NCI-H460 (cell line): Measurements from ENCODE around the gene LAMC3. TPM values are rescaled to one million over a fixed set of nuclear protein-coding genes. Genes with fewer than 3 reads are reported as not detected.
A peak's percentile ranks its signal among the peaks of the same experiment; 100 is the strongest.

ENCODE experiments used
- DNase-seq: peaks from one replicate; pipeline ENCODE4 v3.0.0-alpha.2; 2016; ENCODE audit warnings: low read depth; ENCODE audit errors: extremely low read depth
- polyA plus RNA-seq: library from polyadenylated mRNA; depleted of rRNA; stranded (reverse); fragments of >200 nt; gene quantifications from 2 replicates; pipeline ENCODE4 v1.2.3, GENCODE V29; 2014; cell fraction: nucleus; rRNA removed
- total RNA-seq: library from RNA; depleted of rRNA; stranded (reverse); fragments of >200 nt; shearing (Covaris generic); gene quantifications from 2 replicates; pipeline ENCODE4 v1.2.3, GENCODE V29; 2014; rRNA removed

The LAMC3 gene
- total RNA-seq: 8.9 and 9.2 TPM in 2 replicates
- 47.8 and 82.2 TPM in 2 replicates for polyA plus RNA-seq

DNA sequence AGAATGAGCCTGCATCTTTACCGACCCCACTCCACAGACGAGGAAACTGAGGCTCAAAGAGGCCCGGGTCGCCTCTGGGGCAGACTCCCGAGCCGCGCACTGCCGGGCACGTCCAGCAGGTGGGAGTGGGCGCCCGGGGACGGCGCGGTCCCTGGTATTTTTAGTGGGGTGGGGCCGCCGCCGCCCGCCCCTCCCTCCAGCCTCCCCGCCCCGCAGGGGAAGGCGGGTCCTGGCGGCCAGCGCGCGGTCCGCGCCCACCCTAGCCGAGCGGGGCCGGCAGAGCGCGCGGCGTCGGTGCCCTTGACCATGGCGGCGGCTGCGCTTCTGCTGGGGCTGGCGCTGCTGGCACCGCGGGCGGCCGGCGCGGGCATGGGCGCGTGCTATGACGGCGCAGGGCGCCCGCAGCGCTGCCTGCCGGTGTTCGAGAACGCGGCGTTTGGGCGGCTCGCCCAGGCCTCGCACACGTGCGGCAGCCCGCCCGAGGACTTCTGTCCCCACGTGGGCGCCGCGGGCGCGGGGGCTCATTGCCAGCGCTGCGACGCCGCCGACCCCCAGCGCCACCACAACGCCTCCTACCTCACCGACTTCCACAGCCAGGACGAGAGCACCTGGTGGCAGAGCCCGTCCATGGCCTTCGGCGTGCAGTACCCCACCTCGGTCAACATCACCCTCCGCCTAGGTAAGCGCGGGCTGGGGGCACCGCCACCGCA lies at the start of gene LAMC3:
Gene LAMC3 (plus strand): TSS at position 266 of the 710 bp plus-strand sequence. CDS start 41 bp downstream, at position 307.
- peak; percentile 40 for DNase-seq

GRCh38 chr9:130959809-130960334 lies 49.1 kb upstream of the LAMC3 start:
- DNase-seq: no peak

DNA sequence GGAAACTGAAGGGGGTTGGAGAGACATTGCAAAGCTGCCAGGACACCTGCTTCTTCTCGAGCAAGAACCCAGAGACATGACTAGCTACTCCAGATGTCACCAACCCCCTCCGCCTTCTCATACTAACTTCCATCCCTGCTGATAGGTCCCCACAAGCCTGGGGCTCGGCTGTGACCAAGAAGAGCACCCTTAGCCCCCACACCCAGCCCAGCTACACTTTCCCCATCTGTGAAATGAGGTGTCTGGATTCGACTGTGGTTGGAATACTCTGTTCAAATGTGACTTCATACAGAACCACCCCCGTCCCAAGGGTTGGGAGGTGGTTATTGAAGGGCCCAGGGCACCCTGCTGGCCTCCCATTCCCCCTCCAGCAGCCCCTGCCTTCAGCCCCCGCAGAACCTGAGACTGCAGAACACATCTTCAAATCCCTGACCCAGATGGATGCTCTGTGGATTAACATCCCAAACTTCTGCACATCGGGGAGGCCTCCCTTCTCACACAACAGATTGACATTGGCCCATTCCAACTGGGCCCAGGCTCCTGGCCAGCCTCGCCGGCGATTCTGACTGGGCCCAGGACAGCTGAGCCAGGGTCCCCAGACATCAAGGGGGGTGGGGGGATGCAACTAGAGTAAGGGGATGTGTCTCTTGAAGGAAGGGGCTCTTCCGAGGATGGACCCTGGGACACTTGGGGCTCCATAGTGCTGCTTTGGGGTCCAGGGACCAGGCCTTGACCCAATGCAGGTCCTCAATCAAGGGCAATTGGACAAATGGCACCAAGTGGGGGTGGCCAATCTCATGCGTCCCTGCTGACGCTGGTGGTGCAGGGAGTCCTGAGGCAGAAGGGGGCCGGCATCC lies 48.2 kb upstream of the LAMC3 start:
- DNase-seq: no peak

GRCh38 chr9:130961511-130962300 lies 47.3 kb upstream of the LAMC3 start:
- no peak for DNase-seq

- DNase-seq: peak; percentile 38
These were observed 46.3 kb upstream of the LAMC3 start for GRCh38 chr9:130962418-130963316.

DNA sequence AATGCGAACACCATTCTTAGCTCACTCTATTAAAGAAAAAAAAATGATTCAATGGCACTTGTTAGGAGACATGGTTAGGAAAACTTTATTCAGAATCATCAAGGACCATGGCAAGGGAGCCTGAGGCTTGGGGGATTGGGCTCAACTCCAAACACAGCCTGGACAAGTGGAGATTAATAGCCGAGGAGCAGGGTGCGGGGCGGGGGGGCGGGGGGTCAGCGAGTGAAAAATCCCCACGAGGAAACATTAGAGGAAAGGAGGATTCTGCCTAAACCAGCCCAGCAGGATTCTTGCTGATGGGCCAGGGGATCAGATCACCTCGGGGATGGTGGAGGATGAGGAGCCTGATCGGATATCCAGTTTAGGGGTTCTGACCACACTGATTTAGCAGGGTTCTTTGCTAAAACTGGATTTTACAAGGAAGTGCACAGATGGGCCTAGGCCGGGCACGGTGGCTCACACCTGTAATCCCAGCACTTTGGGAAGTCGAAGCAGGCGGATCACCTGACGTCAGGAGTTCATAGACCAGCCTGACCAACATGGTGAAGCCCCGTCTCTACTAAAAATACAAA lies 45.6 kb upstream of the LAMC3 start:
- DNase-seq: no peak

GRCh38 chr9:130963916-130964315 lies 45.1 kb upstream of the LAMC3 start:
- DNase-seq: no peak

- no peak for DNase-seq
These were observed 43.3 kb upstream of the LAMC3 start for GRCh38 chr9:130965680-130966079.

DNA sequence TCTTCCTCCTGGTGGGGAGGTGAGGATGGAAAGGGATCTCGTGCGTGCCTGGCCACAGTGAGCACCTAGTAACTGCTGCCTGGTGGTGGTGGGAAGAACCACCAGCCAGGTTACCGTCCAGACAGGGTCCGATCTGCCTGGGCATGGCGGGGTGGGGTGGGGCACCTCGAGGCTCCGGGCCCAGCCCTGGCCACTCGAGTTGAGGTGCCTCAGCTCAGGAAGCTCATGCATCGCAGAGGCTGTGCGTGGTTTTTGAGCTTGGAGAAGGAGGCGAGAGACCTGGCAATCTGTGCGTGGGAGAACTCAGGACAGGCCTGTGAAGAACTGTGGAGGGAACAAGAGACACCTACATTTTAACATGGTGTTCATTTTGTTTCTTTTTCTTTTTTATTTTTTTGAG lies 38.9 kb upstream of the LAMC3 start:
- no peak for DNase-seq

DNA sequence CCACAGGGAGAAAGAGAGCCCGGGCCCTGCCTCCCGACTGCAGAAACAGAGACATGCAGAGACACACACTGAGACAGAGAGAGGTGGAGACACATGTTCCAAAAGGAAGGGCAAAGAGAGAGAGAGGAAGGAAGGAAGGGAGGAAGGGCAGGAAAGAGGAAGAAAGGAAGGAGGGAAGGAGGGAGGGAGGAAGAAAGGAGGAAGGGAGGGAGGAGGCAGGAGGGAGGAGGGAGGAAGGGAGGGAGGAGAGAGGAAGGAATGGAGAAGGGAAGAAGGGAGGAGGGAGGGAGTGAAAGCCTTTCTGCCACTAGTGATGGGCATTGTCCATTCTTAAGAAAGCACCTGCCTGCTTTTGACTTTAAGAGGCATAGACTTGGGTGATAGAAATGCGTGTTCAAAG lies 38.1 kb upstream of the LAMC3 start:
- no peak for DNase-seq

DNA sequence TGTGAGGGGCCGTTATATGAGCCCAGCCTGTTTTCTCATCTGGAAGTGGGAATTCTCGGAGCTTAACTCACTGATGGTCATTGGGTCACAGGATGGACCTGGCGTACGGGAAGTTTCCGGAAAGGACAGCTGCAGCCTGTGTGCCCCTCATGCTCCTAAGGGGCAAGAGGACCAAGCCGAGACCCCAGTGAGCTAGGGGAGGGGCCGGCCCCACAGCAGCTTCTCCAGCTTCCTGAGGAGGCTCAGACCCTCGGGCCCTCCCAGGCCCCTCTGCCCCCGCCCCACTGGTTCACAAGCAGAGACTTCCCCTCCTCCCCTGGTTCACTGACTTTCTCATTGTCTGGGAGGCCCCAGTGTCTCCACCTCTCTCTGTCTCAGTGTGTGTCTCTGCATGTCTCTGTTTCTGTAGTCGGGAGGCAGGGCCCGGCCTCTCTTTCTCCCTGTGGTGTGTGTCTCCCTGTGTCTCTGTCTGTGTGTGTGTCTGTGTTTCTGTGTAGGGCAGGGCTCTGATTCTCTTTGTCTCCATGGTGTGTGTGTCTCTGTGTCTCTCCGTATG lies 37.6 kb upstream of the LAMC3 start:
- no peak for DNase-seq

- no peak for DNase-seq
These were observed 36.6 kb upstream of the LAMC3 start for GRCh38 chr9:130972277-130972956.

- no peak for DNase-seq
These were observed 35.9 kb upstream of the LAMC3 start for GRCh38 chr9:130972957-130973685.

DNA sequence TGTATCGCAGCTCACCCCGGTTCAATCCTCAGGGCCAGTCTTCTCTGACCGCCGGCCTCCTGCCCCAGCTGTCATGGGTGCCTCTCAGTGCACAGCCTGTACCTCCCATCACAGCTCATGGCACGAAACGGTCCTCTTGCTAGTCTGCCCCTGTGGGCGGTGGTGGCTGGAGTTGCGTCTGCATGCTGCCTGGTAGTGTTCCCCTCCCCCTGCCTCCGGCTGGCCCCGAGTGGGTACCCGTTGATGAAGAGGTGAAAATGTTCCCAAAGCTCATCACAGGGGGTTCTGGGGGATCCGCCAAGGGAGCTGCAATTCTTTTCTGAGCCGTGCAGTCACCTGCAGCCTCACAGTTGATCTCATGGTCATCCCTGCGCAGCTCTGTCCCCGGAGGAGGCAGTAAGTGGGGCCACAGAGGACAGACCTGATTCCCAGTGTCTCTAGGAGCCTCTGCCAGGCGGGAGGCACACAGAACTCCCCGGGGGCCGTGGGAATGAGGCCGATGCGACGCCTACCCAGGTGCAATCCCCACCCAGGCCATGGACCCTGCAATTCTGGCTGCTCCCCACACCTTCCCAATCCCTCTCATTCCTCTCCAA lies 35.2 kb upstream of the LAMC3 start:
- no peak for DNase-seq

DNA sequence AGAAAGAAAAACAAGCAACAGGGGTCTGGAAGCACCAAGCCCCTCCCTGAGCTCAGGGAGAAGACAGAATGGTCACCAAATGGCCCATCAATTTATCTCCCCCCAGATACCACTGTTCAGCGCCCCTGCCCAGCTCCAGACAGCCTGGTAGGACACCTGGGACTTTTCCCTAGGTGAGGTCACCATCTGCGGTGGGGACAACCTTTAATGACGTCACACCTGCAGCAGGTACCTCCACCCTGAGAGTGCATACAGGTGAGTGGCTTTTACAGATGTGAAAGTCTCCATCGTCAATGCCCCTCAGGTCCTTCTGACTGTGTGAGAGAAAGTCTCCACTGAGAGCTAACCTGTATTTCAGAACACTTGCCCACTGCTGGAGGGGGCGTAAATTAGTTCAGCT lies 34.3 kb upstream of the LAMC3 start:
- no peak for DNase-seq

DNA sequence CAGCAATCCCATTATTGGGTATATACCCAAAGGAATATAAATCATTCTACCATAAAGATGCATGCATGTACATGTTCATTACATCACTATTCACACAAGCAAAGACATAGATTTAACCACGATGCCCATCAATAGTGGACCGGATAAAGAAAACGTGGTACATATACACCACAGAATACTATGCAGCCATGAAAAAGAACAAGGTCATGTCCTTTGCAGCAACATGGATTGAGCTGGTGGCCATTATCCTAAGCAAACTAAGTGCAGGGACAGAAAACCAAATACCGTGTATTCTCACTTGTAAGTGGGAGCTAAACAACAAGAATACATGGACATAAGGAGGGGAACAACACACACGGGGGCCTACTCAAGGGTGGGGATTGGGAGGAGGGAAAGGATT lies 33.8 kb upstream of the LAMC3 start:
- no peak for DNase-seq
